M059J (cell line): ENCODE data around the gene GPX4. TPM values are rescaled to one million over a fixed set of nuclear protein-coding genes. Genes with fewer than 3 reads are reported as not detected.
A peak's percentile ranks its signal among the peaks of the same experiment; 100 is the strongest.

Source experiments
- DNase-seq: peaks from one replicate; pipeline ENCODE4 v3.0.0-alpha.2; 2012; ENCODE audit warnings: low read depth
- total RNA-seq: library from RNA; depleted of rRNA; stranded (reverse); fragments of >200 nt; shearing (Covaris generic); gene quantifications from 2 replicates; pipeline ENCODE4 v1.2.3, GENCODE V29; 2014

The GPX4 gene
- total RNA-seq, 1 experiment from 2014 or later = 697 TPM

DNA sequence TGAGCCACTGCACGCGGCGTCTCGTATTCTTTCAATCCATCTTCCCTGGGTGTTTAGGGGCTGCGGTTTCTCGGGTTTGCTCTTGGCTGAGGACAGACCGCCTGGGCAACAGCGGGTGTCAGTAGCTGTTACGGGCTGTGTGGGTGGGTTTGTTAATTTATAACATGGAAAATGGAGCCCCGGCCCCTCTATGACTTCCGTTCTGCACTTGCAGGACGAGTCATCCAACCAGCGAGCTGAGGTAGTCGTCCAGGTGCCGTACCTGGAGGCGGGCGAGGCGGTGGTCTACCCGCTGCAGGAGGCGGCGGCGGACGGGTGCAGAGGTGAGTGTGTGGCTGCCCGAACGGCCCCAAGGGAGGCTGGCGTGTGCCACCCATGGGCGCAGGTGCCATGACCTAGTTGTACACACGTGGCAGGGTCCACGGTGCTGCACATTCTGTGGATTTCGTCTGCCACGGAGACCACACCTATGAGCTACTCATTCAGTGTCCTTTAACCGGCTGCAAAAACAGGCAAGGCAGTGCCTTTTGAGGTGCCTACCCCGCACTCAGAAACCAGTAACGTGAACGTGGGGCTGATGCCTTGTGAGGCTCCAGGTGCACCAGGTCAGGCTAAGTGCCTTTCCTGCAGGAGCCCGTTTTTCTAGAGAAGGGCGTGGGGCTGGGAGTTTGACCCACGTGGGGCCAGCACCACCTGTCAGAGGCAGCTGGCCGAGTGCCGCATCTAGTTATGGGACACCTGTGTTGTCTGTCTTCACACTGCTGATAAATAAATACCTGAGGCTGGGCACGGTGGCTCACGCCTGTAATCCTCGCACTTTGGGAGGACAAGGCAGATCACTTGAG lies 19.5 kb upstream of the GPX4 start:
- DNase-seq = no peak

DNA sequence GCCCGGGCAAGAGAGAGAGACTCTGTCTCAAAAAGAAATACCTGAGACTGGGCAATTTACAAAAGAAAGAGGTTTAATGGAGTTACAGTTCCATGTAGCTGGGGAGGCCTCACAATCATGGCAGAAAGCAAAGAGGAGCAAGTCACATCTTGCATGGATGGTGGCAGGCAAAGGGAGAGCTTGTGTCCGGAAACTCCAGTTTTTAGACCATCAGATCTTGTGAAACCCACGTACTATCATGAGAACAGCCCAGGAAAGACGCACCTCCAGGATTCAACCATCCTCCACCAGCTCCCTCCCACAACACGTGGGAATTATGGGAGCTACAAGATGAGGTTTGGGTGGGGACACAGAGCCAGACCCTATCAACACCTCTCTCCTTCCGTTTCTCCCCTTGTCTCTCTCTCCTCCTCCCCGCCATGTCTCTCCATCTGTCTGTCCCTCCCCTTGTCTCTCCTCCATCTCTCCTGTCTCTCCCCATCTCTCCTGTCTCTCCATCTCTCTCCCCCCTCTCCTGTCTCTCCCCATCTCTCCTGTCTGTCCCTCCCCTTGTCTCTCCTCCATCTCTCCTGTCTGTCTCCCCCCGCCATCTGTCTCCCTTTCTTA lies 18.6 kb upstream of the GPX4 start:
- DNase-seq = no peak

DNA sequence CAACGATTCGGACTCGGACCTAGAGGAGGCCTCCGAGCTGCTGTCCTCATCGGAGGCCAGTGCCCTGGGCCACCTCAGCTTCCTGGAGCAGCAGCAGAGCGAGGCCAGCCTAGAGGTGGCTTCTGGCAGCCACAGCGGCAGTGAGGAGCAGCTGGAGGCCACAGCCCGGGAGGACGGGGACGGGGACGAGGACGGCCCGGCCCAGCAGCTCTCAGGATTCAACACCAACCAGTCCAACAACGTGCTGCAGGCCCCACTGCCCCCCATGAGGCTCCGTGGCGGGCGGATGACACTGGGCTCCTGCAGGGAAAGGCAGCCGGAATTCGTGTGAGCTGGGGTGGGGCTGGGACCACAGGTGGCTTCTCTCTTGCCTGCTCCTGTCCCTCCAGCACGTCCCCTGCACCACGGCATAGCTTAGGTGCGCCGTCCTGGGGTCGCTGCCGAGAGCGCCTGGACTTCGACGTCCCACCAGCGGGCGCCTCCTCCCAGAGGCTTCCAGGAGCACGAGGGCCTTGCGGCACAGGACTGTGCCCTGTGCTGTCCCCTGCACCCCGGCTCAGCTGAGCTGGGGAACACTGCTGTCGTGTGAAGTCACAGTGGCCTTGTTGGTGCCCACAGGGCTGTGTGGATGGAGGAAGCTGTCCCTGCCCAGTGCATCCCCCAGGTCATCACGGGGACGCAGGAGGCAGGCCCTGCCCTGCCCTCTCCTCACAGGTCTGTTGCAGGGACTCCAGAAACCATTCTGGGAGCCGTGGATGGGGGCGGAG lies 17.9 kb upstream of the GPX4 start:
- no peak for DNase-seq

DNA sequence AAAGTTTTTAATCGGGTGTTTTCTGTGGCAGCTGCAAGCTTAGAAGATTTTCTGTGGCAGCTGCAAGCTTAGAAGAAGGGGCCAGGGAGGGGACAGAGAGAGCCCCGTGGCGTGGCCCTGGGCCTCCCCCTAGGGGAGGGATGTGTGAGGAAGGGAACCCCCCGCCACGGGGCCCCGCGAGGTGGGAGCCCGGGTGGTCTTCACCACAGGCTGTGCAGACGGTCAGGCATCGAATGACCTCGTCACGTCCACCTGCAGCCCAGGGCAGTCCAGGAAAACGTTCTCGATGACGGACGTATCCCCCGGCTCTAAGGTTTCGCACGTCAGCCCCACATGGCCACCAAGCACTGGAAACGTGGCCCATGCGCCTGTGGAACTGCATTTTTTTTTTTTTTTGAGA lies 17.2 kb upstream of the GPX4 start:
- no peak for DNase-seq

DNA sequence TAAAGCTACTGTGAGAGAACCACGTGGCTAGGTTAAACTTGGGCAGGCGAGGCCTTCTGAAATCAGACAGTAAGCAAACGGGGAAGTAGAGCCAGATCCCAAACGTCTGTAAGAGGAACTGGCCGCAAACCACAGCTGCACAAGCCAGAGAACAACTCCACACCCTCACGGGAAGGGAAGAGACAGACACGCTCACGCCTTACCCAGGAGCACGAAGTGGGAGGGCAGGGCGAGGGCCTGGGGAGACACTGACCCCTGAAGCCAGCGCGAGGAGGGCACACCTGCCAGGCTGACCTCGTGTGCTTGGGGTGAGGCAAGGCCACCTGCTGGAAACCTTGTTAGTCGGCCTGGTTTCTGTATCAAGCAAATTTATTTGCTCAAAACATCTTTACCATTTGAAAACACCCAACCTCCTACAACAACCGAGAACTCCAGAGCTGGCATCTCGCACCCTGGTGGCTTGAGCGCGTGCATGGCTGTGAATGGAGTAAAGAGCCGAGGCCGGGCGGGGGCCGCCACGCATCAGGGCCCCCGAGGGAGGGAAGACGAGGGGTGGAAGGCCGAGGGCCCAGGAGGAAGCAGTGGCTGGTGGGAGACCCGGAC lies 15.9 kb upstream of the GPX4 start:
- DNase-seq = no peak

DNA sequence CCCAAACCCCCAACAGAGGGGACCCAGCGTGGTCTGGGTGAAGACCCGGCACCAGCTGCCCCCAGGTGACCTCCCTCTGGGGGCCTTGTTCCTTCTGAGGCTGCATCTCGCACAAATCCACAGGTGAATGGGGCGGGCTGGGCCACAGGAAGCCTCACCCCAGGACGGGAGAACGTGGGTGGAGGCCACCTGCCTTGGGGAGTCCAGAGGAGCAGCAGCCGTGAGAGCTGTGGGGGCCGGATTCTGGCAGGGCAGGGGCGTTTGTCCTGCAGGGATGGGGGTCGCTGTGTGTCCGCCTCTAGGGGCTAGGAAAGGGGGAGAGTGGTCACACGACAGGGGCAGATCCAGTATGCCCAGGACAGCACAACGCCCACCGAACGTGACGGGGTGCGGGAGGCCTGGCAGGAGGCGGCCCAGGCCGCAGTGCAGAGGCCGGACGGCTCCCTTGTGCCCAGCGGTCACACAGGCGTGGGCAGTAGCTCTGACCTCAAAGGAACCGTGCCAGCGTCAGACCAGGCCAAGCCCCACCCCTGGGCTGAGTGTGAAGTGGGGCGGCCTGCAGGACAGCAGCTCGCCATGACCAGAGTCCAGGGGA lies 15.3 kb upstream of the GPX4 start:
- no peak for DNase-seq

DNA sequence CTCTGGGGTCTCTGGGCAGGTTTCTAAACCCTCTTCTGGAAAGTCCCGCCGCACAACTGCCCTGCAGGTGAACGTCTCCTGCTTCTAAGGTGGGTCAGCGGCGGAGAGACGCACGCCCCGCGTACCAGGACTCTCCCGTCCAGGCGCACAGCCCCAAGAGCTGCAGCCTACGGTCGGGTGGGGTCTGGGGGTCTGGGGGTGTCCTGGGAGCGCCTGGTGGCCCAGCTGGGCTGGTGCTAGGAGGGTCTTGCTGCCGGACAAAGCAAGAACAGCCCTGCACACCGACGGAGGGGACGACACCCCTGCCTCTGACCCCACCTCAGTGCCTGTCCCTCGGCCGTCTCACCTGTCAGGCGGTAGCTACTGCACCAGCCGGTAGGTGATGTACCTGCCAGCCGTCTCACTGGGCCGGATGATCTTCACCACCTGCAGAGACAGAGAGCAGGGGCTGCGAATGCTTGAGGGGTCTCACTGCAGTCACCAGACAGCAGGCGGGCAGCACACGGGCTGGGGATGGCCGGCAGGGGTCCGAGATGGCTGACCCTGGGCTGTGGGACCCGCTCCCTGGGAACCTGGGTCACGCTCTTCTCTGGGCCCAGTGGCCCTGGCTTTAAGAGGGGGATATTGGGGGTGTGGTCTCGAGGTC lies 14.5 kb upstream of the GPX4 start:
- DNase-seq = no peak

DNA sequence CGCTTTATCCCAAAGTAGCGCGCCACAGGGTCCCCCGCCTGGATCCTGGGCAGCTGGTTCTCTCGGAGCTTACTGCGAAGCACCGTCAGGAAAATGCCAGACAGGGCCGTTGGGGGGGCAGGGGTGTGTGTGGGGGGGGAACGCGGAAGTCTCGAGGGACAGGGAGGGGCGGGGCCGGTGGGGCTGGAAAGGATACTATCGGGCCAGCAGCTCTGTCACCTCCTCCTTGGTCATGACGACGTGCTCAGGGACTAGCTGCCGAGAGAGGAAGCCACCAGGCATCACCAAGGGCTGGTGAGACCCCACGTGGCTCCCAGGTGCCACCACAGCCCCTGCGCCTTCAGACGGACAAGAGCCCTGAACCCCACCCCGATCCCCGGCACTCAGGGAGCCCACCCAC lies 13.9 kb upstream of the GPX4 start:
- no peak for DNase-seq

DNA sequence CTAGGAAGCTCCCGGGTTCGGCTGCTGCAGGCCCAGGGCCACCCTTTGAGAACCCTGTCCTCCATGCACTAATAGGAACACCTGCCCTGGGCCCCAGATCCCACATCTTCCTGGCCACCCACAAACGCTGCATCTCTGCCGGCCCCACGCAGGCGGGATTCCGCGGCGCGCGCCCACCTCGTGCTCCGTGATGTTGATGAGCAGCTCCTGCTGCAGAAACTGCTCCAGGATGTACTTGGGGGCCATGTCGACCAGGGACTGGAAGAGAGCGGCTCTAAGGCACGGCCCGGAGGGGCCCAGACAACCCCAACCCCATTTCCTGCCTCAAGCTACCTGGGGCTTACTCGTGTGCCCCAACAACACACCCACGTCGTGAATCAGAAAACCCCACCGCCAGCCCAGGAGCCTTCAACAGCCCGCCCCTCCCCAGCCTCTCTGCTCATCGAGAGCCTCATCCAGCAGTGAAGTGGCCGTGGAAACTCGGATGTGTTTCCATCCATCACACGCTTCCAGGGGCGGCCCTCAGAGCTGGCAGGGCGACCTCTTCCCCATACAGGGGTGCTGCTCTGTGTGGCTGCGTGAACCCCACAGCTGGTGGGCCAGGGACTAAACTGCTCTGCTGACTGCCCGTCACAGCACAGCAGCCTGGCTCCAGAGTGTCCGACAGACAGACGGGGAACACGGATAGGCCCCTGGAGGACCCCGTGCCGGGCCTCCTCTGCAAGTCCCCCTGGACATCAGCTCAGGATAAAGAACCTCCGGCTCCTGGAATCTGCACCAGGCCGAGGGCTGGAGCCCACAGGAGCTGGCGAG lies 12.9 kb upstream of the GPX4 start:
- no peak for DNase-seq

DNA sequence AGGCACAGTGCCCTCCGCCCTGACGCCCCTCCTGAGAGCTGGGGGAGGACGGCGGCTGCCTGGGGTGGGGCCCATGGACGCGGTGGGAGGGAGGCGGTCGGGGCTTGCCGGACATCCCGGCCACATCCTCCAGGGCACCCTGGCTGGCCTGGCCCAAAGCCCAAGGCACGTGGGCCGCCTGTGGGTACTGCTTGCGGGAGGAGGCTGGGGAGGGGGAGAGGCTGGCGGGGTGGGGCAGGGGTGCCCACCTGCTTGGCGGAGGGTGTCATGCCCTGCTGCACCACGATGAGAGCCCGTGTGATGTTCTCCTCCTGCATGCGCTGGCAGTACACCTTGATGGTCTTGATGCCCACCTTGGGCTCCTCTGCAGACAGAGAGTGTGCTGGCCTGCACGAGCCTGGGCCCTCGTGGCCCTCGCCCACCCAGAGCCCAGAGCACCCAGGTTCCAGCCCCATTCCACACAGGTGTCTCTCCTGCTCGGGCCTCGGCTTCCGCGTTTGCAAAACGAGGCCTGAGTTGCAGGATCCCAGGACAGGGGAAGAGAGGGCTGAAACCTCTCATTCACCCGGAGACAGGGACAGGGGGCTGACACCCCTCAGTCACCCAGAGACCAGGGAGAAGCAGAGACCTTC lies 12.1 kb upstream of the GPX4 start:
- DNase-seq = no peak

DNA sequence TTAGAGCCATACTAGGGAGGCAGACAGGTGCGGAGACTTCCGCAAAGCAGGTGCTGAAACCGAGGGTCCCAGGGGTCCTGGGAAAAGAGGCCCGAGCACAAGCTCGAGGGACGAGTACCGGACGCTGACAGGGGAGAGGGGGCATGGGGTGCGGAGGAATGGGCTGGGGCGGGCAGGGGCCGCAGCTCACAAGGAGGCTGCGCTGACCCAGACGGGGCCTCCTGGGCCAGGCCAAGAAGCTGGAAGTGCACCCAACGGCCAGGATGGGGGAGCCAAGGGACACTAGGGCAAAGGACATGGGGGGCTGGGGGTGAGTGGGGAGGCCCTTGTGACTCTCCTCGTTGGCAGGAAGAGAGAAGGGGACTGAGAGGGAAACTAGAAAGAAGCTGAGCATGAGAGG lies 10.5 kb upstream of the GPX4 start:
- DNase-seq = no peak

DNA sequence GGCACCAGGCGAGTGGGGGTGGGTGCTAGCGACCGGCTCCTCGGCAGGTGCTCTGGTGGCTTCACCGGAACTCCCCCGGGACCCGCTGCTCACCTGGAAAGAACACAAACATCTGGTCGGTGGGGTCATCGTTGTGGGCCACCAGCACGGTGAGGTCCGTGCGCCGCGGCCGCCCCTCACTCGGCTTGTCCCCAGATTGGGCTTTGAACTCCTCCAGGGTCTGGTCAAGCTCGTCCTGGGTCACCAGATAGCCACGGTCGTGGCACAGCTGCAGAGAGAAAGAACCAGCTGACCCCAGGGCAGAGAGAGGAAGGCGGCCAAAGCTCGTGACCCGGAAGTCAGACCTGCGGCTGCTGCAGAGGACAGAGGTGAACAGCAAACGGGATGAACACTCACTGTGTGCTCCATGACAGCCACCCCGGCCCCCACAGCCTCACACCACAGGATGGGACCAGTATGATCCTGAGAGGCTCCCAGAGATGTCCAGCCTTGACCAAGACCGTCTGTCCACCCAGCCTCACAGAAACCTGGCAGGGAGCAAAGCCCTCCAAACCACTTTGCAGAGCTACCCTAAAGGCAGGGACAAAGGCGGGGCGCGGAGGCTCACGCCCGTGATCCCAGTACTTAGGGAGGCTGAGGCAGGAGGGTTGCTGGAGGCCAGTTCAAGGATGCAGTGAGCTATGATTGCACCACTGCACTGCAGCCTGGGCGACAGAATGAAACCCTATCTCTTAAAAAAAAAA lies 9.8 kb upstream of the GPX4 start:
- no peak for DNase-seq

DNA sequence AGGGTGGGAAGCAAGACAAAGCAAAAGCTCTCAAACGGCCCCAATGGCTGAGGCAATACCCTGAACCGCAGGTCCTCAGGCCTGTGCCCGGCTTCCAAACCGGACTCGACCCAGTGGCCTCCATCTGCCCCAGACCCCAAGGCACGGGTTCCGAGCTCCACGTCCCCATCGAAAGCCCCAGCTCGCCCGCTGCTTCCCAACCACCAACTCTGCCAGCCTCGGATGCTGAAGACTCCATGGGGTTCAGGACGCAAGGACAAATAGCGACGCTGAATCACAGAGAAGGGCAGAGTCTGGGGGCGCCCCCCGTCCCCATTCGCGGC lies 9.2 kb upstream of the GPX4 start:
- DNase-seq = no peak

DNA sequence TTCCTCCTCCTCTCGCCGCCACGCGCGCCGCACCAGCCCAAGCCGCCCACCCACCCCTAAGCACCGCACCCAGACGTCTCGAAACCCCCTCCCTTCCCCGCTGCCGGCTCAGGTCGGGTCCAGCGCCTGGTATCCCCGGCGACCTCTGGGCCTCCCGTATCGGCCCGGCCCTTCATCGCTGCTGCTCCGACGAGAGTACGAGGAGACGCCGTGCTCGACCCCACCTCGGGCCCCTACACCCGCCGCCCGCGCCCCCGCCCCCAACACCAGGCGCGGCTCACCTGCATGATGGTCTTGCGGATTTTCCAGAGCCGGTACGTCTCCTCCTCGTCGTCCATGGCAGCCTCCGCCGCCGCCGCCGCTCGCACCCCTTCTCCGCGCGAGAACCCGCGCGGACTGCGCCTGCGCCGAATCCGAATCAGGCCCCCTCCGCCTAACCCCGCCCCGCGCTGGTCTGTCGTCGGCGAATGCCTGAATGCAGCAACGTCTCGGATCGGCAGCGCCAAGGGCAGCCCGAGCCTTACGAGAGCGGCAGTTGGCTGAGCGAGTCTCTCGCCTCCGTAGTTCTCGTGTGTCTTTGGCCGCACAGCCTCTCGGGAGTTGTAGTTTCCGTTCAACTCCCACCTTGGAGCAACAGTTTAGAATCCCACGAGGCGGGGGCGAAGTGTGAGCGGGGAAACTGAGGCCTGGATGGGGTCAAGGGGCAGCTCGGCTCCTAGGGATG lies 8.7 kb upstream of the GPX4 start, which contains the start of gene POLR2E:
Gene POLR2E (minus strand): TSS at position 398 of the 724 bp plus-strand sequence. CDS start 60 bp downstream, at position 338.
- peak; percentile 96 for DNase-seq

DNA sequence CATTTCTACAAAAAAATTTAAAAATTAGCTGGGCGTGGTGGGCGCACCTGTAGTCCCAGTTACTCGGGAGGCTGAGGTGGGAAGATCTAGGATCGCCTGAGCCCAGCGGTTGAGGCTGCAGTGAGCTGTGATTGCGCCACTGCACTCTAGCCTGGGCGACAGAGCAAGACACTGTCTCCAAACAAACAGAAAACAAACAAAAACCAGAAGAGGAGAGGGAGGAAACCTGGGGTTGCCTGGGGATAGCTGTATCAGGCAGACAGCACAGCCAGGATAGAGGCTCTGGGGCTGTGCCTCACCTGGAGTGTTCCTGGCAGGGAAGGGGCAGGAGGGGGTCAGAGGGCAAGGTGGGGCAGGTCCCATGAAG lies 6.0 kb upstream of the GPX4 start:
- DNase-seq = no peak

DNA sequence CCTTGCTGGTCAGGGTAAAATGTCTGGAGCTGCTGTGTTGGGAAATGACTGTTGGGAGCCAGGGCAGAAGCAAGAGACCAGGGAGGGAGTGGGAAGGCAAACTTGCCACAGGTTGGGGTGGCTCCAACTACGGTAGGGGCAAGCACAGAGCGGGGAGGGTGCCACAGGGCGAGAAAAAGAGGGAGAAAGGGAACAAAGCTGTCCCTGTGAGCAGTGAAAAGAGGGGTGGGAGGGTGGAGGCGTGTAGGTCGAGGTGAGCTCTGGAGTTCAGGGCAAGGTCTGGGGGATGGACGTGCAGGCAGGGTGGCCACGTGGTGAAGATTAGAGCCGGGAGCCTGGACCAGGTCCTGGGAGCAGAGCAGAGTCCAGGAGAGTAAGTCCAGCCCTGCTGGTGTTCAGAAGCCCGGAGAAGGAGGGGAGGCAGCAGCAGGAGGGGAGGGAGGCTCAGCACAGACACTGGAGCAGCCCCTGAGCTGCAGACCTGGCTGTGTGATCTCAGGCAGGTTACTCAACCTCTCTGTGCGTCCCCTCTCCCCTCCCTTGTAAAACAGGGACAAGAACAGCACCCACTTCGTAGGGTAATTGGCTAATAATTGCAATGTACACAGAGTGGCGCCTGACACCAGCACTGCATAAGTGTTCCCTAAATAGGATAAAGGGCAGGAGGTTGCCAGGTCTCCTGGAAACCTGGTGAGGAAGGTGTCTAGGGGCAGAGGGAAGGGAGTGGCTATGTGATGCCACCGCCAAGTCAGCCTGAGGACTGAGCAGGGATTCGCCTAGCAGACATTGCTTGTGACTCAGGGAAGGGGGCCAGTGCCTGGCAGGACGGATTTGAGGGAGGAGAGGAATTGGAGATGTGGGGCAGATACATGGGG lies 5.4 kb upstream of the GPX4 start:
- peak; percentile 38 for DNase-seq

DNA sequence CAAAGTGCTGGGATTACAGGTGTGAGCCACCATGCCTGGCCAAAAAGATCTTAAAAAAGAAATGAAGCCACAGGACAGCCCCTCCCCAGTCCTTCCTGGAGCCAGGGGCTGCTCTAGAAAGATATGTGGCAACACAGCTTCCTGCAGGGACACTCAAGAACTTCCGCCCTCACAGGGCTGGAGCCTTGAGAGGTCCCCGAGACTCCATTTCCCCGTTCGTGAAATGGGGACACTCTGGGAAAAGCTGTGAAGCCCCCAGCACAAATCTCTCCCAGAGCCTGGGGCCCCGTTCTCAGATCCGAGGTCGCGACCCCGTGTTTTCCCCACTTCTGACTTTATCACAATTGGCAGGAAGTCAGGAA lies 2.5 kb upstream of the GPX4 start:
- DNase-seq = no peak
